ENCODE data around the gene EFS.

EFS gene

DNA sequence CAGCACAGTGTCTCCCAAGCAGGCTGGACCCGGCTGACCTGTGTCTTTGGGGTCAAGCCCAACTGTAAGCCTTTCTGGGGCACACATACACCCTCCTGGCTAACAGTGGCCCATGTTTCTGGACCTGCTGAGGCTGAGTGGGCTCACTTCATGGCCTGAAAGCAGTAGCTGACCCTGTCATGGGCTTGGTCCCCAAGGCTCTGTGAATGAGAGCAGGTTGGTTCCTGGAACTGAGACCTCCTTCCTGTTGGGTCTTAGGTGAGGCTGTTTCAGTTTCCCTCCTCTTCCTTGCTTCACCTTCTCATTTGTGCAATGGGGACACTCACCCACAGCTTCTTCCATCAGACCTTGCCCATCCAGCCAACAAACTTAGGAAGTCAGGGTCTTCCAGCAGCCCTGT, 6.9 kb upstream of the EFS start:
- TF ChIP-seq, protein P1, sequence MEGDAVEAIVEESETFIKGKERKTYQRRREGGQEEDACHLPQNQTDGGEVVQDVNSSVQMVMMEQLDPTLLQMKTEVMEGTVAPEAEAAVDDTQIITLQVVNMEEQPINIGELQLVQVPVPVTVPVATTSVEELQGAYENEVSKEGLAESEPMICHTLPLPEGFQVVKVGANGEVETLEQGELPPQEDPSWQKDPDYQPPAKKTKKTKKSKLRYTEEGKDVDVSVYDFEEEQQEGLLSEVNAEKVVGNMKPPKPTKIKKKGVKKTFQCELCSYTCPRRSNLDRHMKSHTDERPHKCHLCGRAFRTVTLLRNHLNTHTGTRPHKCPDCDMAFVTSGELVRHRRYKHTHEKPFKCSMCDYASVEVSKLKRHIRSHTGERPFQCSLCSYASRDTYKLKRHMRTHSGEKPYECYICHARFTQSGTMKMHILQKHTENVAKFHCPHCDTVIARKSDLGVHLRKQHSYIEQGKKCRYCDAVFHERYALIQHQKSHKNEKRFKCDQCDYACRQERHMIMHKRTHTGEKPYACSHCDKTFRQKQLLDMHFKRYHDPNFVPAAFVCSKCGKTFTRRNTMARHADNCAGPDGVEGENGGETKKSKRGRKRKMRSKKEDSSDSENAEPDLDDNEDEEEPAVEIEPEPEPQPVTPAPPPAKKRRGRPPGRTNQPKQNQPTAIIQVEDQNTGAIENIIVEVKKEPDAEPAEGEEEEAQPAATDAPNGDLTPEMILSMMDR (IDR thresholded peaks at IDR 0.05; ENCODE audit: low read depth, low read length) = no peak
- H3K4me3 ChIP-seq (ENCODE audit: low read depth, low read length) = no peak overlapping the region

DNA sequence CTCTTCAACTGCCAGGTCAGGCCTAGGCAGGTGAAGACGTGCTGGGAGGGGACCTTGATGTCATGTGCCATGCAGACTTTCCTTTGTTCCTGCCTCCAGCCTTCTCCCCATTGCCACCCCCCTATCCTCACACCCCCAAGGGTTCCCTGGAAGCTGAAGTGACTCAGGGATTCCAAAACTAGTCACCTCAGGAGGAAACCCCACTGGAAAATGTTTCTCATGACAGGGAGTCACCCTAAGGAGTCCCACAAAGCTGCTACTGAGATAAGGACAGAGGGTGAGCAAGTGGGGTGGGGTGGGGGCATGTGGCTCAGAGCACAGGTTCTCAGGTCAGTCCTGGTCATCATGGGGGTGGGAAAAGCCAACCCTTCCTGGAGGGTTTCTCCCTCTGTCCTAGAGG, 5.2 kb upstream of the EFS start:
- TF ChIP-seq, protein P1 (IDR thresholded peaks at IDR 0.05; ENCODE audit: low read depth, low read length) = no peak
- no peak overlapping the region for H3K4me3 ChIP-seq (ENCODE audit: low read depth, low read length)

DNA sequence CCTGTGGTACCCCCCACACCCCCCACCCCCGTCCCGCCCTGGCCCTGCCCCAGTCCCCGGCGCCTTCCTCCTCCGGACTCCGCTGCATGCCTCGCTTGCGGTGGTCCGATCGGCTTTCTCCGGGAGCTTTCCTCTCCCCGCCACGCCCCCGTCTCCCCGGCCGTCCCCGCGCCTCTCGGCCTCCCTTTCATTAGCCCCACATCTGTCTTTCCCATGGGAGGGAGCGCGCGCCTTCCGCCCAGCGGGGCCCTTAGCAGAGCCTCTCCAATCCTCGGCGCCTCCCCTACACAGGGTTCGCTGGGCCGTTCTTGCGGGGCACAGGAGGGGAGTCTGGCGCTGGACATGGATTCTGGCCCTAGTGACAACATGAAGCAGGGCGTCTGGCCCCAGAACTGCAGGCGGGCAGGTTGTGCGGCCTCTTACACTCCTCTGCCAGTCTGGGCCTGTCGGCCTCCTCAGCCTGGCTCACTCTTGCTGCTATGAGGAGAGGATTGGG, 1.5 kb upstream of the EFS start:
- TF ChIP-seq, protein P1 (IDR thresholded peaks at IDR 0.05; ENCODE audit: low read depth, low read length) = no peak
- peak overlapping the region; percentile 61 for H3K4me3 ChIP-seq (ENCODE audit: low read depth, low read length)

DNA sequence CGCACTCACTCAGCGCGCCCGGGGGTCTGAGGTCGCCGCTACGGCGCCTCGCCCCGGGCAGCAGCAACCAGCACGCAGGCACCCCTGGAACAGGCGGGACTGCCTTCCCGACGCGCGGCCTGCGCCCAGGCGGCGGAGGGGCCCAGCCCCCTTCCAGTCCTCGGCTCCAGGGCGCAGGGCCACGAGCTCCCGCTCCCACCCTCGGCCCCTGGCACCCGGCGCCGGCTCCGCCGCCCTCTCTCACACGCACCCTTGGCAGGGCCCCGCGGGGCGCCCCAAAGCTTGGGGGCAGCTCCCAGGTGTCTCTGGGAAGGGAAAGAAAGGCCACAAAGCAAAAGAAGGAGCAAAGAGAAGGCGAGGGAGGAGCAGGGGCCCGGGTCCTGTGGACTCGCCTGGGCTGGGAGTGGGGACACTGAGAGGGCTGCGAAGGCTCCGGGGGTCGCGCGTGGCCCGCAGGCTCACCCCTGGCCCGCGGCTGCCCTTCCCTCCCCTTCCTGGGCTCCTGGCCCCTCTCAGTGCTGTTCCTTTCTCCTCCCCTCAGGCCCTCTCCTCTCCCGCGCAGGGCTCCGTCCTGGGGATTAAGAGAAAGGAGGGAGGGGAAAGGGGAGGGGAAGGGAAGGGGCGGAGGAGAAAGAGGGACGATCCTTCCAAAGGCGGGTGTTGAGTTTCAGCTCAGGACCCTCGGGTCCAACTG, 907 bp upstream of the EFS start:
- TF ChIP-seq, protein P1 (IDR thresholded peaks at IDR 0.05; ENCODE audit: low read depth, low read length) = no peak
- peak overlapping the region; percentile 61 for H3K4me3 ChIP-seq (ENCODE audit: low read depth, low read length)

DNA sequence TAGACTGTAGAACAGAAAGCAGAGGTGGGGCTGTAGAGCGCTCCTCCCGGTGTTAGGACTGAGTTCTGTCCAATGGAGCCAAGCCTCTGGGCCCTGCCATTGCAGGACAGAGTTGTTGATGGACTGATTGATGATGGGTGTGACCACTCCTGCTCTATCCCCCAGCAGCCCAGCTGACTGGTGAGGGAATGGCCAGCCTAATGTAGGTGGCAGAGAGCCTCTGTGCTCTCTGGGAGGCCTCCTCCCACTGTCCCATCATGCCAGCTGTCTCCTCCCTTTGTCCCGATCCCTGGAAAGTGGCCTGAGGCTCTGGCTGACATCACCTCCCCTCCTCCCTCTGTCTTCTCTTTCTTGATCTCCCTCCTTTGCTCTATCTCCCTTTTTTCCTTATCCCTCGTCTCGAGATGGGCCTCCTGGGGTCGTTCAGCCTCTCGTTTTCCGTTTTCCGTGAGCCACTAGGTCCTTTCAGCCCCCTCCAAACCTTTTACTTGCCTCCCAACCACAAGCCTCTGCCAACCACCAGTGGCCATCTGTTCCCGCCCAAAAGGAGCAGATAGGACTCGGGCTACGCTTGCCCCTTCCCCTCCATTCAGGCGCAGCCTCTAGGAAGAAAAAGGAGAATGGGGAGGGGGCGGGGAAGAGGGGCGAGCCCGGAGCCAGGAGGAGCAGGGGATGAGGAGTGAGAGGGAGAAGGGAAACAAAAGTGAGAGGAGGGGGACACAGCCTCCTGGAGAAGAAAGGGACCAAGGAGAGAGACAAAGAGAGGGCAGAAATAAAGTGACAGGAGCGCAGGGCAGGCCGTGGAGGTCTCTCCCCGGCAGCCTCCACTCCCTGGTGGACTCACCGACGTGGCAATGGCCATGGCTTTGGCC, 572 bp downstream of the EFS start:
- TF ChIP-seq, protein P1 (IDR thresholded peaks at IDR 0.05; ENCODE audit: low read depth, low read length) = no peak
- peak overlapping the region; percentile 61 for H3K4me3 ChIP-seq (ENCODE audit: low read depth, low read length)

DNA sequence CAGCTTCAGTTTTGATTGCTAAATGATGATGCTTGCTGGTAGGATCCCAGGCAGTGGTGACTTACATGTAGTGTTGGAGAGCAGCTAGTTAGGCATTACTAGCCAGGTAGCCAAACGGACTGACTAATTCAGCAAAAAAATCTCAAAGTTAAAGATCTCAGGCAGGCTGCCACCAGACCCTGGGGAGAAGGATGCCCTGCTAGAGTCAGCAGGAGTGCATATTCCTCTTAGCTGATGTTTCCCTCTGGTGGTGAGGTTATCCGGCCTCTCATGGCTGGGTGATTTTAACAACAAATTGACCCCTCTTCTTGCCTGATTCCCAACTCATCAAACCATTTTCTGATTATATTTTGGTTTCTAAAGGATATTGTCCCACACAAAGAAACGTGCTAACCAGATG, 2.8 kb downstream of the EFS start:
- H3K4me3 ChIP-seq (ENCODE audit: low read depth, low read length) = no peak overlapping the region
- TF ChIP-seq, protein P1 (IDR thresholded peaks at IDR 0.05; ENCODE audit: low read depth, low read length) = no peak

DNA sequence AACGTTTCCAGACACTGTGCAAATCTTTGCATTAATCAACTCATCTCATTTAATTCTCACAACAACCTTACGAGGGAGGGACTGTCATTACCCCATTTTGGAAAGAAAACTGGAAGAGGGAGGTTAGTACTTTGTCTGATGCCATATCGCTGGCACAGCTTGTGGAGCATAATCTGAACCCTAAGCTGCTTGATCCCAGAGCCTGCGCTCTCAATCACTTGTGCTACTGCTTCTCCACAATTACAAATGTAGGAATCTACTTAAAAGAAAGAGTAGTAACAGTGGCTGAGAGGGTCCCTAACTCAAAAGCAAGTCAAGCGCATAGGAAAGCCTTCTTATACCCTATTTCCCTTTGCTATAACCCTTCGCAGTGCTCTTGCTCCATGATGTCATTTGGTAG, 3.2 kb downstream of the EFS start:
- TF ChIP-seq, protein P1 (IDR thresholded peaks at IDR 0.05; ENCODE audit: low read depth, low read length) = no peak
- H3K4me3 ChIP-seq (ENCODE audit: low read depth, low read length) = no peak overlapping the region
